GM20431 (cell line): ENCODE measurements around the gene PCBD1.

Source experiments
- in situ Hi-C: fragments of 300-500 bp; cut with MseI, MboI; formaldehyde crosslinking; loops from one replicate; pipeline ENCODE4 v1.15.0; 2020; ENCODE audit warnings: low sequenced_read_pairs; ENCODE audit not compliant: unreplicated experiment

PCBD1 gene

GRCh38 chr10:70887804-70888800 lies at the start of gene PCBD1:
Gene PCBD1, minus strand, starts transcription at chr10:70888565. Its CDS starts 32 bp downstream, at chr10:70888533.
- in situ Hi-C loops = no loop called here

- in situ Hi-C loops = loop anchor here (10.0 kb wide), 1 partner anchor 267 kb away; no protein-coding TSS in a partner anchor
Observed at GRCh38 chr10:70937661-70938060, 49.3 kb upstream of the PCBD1 start.

GRCh38 chr10:70936111-70936510 lies 47.7 kb upstream of the PCBD1 start:
- in situ Hi-C loops = loop anchor here (10.0 kb wide), 1 partner anchor 269 kb away; no protein-coding TSS in a partner anchor

- in situ Hi-C loops = loop anchor here (10.0 kb wide), 1 partner anchor 269 kb away; no protein-coding TSS in a partner anchor
Observed at GRCh38 chr10:70935631-70936030, 47.3 kb upstream of the PCBD1 start.

GRCh38 chr10:70935125-70935625 lies 46.8 kb upstream of the PCBD1 start:
- in situ Hi-C loops = loop anchor here (10.0 kb wide), 1 partner anchor 270 kb away; no protein-coding TSS in a partner anchor

GRCh38 chr10:70934701-70935100 lies 46.3 kb upstream of the PCBD1 start:
- in situ Hi-C loops = loop anchor here (10.0 kb wide), 1 partner anchor 270 kb away; no protein-coding TSS in a partner anchor

- in situ Hi-C loops = loop anchor here (10.0 kb wide), 1 partner anchor 272 kb away; no protein-coding TSS in a partner anchor
Observed at GRCh38 chr10:70932392-70933196, 44.2 kb upstream of the PCBD1 start.

GRCh38 chr10:70931168-70931815 lies 42.9 kb upstream of the PCBD1 start:
- in situ Hi-C loops = loop anchor here (10.0 kb wide), 1 partner anchor 274 kb away; no protein-coding TSS in a partner anchor

- in situ Hi-C loops = loop anchor here (10.0 kb wide), 1 partner anchor 274 kb away; no protein-coding TSS in a partner anchor
Observed at GRCh38 chr10:70930263-70931000, 42.1 kb upstream of the PCBD1 start.

GRCh38 chr10:70928140-70928539 lies 39.8 kb upstream of the PCBD1 start:
- in situ Hi-C loops = loop anchor here (10.0 kb wide), 1 partner anchor 357 kb away; no protein-coding TSS in a partner anchor

GRCh38 chr10:70927189-70927943 lies 39.0 kb upstream of the PCBD1 start:
- in situ Hi-C loops = loop anchor here (10.0 kb wide), 1 partner anchor 357 kb away; no protein-coding TSS in a partner anchor

- in situ Hi-C loops = loop anchor here (10.0 kb wide), 1 partner anchor 358 kb away; no protein-coding TSS in a partner anchor
Observed at GRCh38 chr10:70926226-70927000, 38.0 kb upstream of the PCBD1 start.

- in situ Hi-C loops = loop anchor here (10.0 kb wide), 1 partner anchor 359 kb away; no protein-coding TSS in a partner anchor
Observed at GRCh38 chr10:70925377-70926225, 37.2 kb upstream of the PCBD1 start.

GRCh38 chr10:70923696-70924095 lies 35.3 kb upstream of the PCBD1 start:
- in situ Hi-C loops = loop anchor here (10.0 kb wide), 1 partner anchor 361 kb away; no protein-coding TSS in a partner anchor

- in situ Hi-C loops = loop anchor here (10.0 kb wide), 1 partner anchor 364 kb away; no protein-coding TSS in a partner anchor
Observed at GRCh38 chr10:70921285-70921684, 32.9 kb upstream of the PCBD1 start.

GRCh38 chr10:70920519-70920918 lies 32.2 kb upstream of the PCBD1 start:
- in situ Hi-C loops = loop anchor here (10.0 kb wide), 1 partner anchor 364 kb away; no protein-coding TSS in a partner anchor
